HCT116 (cell line): ENCODE data around the gene STX1A. TPM values are rescaled to one million over a fixed set of nuclear protein-coding genes. Genes with fewer than 3 reads are reported as not detected.

Experiments used
- ATAC-seq: fragments of 200-7000 bp; cut with Tn5 transposase; 2 replicates; pipeline ENCODE4 v1.9.1; 2020; ENCODE audit warnings: mild to moderate bottlenecking, moderate library complexity
- BruUV-seq: library from RNA; stranded (reverse); fragments of 400-500 nt; replicated peaks from 2 replicates; lab custom pipeline; 2021; lab: Mats Ljungman, UMichigan
- CTCF ChIA-PET: fragments of 300-600 bp; sonication (Branson Sonifier 250); formaldehyde crosslinking; loops from one replicate; lab custom pipeline; 2021; ENCODE audit warnings: antibody characterized with exemption; lab: Charles Lee
- POLR2A ChIA-PET: fragments of 300-600, 350-600 bp; sonication (Branson Sonifier 250); formaldehyde crosslinking; loops from one replicate; lab custom pipeline; 2021; ENCODE audit warnings: antibody characterized with exemption; lab: Charles Lee
- RAD21 ChIA-PET, 2 experiments: fragments of 300-600 bp; sonication (Branson Sonifier 250); formaldehyde crosslinking; loops; one replicate each; lab custom pipeline; 2023; ENCODE audit warnings: low total read pairs in 2 of 2; ENCODE audit not compliant: uncharacterized antibody in 2 of 2, unreplicated experiment in 2 of 2, low non-redundant PET in 1 of 2; lab: Charles Lee
- DNase-seq: peaks from one replicate; pipeline ENCODE4 v3.0.0-alpha.2; 2010; ENCODE audit warnings: low read depth, low spot score
- H2AFZ ChIP-seq: fragments of 200-600 bp; shearing (Covaris generic), sonication (generic); 2 replicates; pipeline ENCODE4 v1.6.1; 2017; ENCODE audit warnings: low read depth, mixed run types, mixed read lengths, antibody characterized with exemption, low read length; ENCODE audit not compliant: poor library complexity, severe bottlenecking
- H3K27ac ChIP-seq: 2 replicates; pipeline ENCODE4 v1.5.1; 2012; ENCODE audit warnings: low read depth, low read length
- H3K27me3 ChIP-seq: fragments of 200-600 bp; sonication (generic); 2 replicates; pipeline ENCODE4 v1.6.1; 2016; ENCODE audit warnings: mixed run types, low read length, mixed read lengths; ENCODE audit not compliant: insufficient read depth
- H3K36me3 ChIP-seq, 2 experiments: fragments of 200-500 bp in 1 of 2; fragments of 200-600 bp in 1 of 2; sonication (Bioruptor generic) in 1 of 2; sonication (generic) in 1 of 2; 2 replicates each; pipeline versions ENCODE4 v1.5.1 to v1.6.1; 2014 to 2016; ENCODE audit warnings: low read length in 2 of 2, inconsistent platforms in 1 of 2, mixed read lengths in 1 of 2, mixed run types in 1 of 2; ENCODE audit not compliant: insufficient read depth in 2 of 2, control insufficient read depth in 1 of 2
- H3K4me1 ChIP-seq, 2 experiments: fragments of 200-600 bp in 1 of 2; sonication (generic) in 1 of 2; 2 replicates each; pipeline versions ENCODE4 v1.5.1 to v1.6.1; 2012 to 2017; ENCODE audit warnings: low read length in 2 of 2, inconsistent platforms in 1 of 2, mild to moderate bottlenecking in 1 of 2, mixed read lengths in 1 of 2, mixed run types in 1 of 2, moderate library complexity in 1 of 2; ENCODE audit not compliant: insufficient read depth in 2 of 2, control insufficient read depth in 1 of 2
- H3K4me2 ChIP-seq: fragments of 200-600 bp; sonication (generic); 2 replicates; pipeline ENCODE4 v1.6.1; 2017; ENCODE audit warnings: mixed run types, low read length, mixed read lengths
- H3K4me3 ChIP-seq, 2 experiments: fragments of 200-600 bp in 1 of 2; sonication (generic) in 1 of 2; replicated peaks in 1 of 2; 2 replicates each; pipeline ENCODE4 v1.5.1; 2011 to 2016; ENCODE audit warnings: low read length in 2 of 2, control low read depth in 1 of 2, low read depth in 1 of 2, mild to moderate bottlenecking in 1 of 2, mixed read lengths in 1 of 2, mixed run types in 1 of 2
- H3K79me2 ChIP-seq: fragments of 200-600 bp; sonication (generic); 2 replicates; pipeline ENCODE4 v1.6.1; 2017; ENCODE audit warnings: mild to moderate bottlenecking, mixed run types, low read length, moderate library complexity, mixed read lengths; ENCODE audit not compliant: insufficient read depth
- H3K9ac ChIP-seq: fragments of 200-600 bp; sonication (generic); 2 replicates; pipeline ENCODE4 v1.6.1; 2016; ENCODE audit warnings: low read length, mixed read lengths
- H3K9me2 ChIP-seq: fragments of 200-600 bp; sonication (generic), shearing (Covaris generic); 2 replicates; pipeline ENCODE4 v1.6.1; 2017; ENCODE audit warnings: mixed run types, mild to moderate bottlenecking, moderate library complexity; ENCODE audit not compliant: insufficient read depth
- H3K9me3 ChIP-seq, 2 experiments: fragments of 200-500 bp in 1 of 2; fragments of 200-600 bp in 1 of 2; sonication (Bioruptor generic) in 1 of 2; sonication (generic) in 1 of 2; 2 replicates each; pipeline ENCODE4 v1.6.1; 2014 to 2017; ENCODE audit warnings: low read length in 2 of 2, mixed read lengths in 2 of 2, inconsistent platforms in 1 of 2, low read depth in 1 of 2, mild to moderate bottlenecking in 1 of 2, mixed run types in 1 of 2, moderate library complexity in 1 of 2; ENCODE audit not compliant: control insufficient read depth in 1 of 2, insufficient read depth in 1 of 2
- H4K20me1 ChIP-seq: fragments of 200-600 bp; sonication (generic), shearing (Covaris generic); 2 replicates; pipeline ENCODE4 v1.6.1; 2017; ENCODE audit warnings: mixed run types, mild to moderate bottlenecking, moderate library complexity; ENCODE audit not compliant: insufficient read depth
- ATF3 ChIP-seq: IDR thresholded peaks from 2 replicates; pipeline ENCODE4 v1.6.1; 2012
- CBX3 ChIP-seq: IDR thresholded peaks from 2 replicates; pipeline ENCODE4 v1.6.1; 2012; ENCODE audit warnings: low read depth
- CTCF ChIP-seq, 3 experiments: fragments of 200-600 bp in 1 of 3; sonication (generic) in 1 of 3; IDR thresholded peaks in 2 of 3; conservative IDR thresholded peaks in 1 of 3; 2 replicates each; pipeline ENCODE4 v1.5.1; 2012 to 2017; ENCODE audit warnings: low read depth in 2 of 3, low read length in 2 of 3, antibody characterized with exemption in 1 of 3, borderline replicate concordance in 1 of 3, control low read depth in 1 of 3, mild to moderate bottlenecking in 1 of 3, mixed read lengths in 1 of 3, mixed run types in 1 of 3, moderate library complexity in 1 of 3; ENCODE audit not compliant: insufficient read depth in 1 of 3
- RAD21 ChIP-seq: IDR thresholded peaks from 2 replicates; pipeline ENCODE4 v1.6.1; 2012; ENCODE audit warnings: low read depth, mild to moderate bottlenecking
- SRF ChIP-seq: IDR thresholded peaks from 2 replicates; pipeline ENCODE4 v1.6.1; 2012; ENCODE audit warnings: low read depth
- ZBTB33 ChIP-seq: IDR thresholded peaks from 2 replicates; pipeline ENCODE4 v1.6.1; 2011; ENCODE audit warnings: mild to moderate bottlenecking, low read length, moderate library complexity; ENCODE audit not compliant: insufficient replicate concordance; ENCODE audit errors: extremely low read depth
- ZFX ChIP-seq: fragments of 450-650 bp; IDR thresholded peaks from 2 replicates; pipeline ENCODE4 v1.6.1; 2017
- ZNF274 ChIP-seq: fragments of 200-500 bp; sonication (Bioruptor generic); IDR thresholded peaks from 2 replicates; pipeline ENCODE4 v1.6.1; 2014; ENCODE audit warnings: mild to moderate bottlenecking, low read depth, low read length, inconsistent platforms
- intact Hi-C: fragments of 100-400 bp; cut with micrococcal nuclease; formaldehyde crosslinking; loops from 2 replicates; pipeline ENCODE4 v1.10.0; 2022
- total RNA-seq: library from RNA; stranded (reverse); gene quantifications from one replicate; pipeline ENCODE4 v1.2.1, GENCODE V29; 2021; ENCODE audit not compliant: unreplicated experiment
- TF ChIP-seq, protein P1 (sequence below): IDR thresholded peaks from 2 replicates; pipeline ENCODE4 v1.6.1; 2012

STX1A gene
- total RNA-seq, 1 experiment from 2014 or later, result 39.4 TPM

GRCh38 chr7:73669288-73669701 lies 50.2 kb downstream of the STX1A start:
- no peaks in the 10 kb centered on the region; a peak in 1 of 4 replicates for H3K9me3 ChIP-seq
- no peaks in the 10 kb centered on the region for H3K27me3 ChIP-seq
- ATAC-seq, result no peak
- ChIA-PET RAD21 (interaction anchor here in 1 of 2 experiments (1.1 kb wide), 1 partner anchor 62 kb away, joined by 5 read pairs; no protein-coding TSS in a partner anchor), CTCF (interaction anchor here (1.4 to 2.2 kb wide), 3 partner anchors 40 to 63 kb away, joined by 3 to 8 read pairs (median 3); no protein-coding TSS in a partner anchor), POLR2A (interaction anchor here (0.9 to 1.4 kb wide), 3 partner anchors 8 to 45 kb away, joined by 3 to 4 read pairs (median 3); partner anchors contain the start of gene MLXIPL)
- H3K79me2 ChIP-seq, result no peaks in the 10 kb centered on the region
- peaks cover 28 to 39% of the 10 kb centered on the region in 2 experiments for H3K4me1 ChIP-seq
- H3K4me3 ChIP-seq, result no peak overlapping the region; a peak in 1 of 4 replicates
- H3K36me3 ChIP-seq, result peaks cover 0 to 5% of the 10 kb centered on the region in 2 experiments; a peak in 1 of 4 replicates
- no peak overlapping the region for H3K9ac ChIP-seq
- BruUV-seq, result no TSS peak
- H2AFZ ChIP-seq, result no peak overlapping the region
- H3K27ac ChIP-seq, result no peak overlapping the region
- no peak for DNase-seq
- TF ChIP-seq SRF (no peak), RAD21 (no peak)
- TF ChIP-seq, all 23 proteins: peak for 0
- no peaks in the 10 kb centered on the region for H4K20me1 ChIP-seq
- H3K4me2 ChIP-seq, result peak overlapping the region; percentile 95; the same call in 1 of the 2 replicates
- no peaks in the 10 kb centered on the region for H3K9me2 ChIP-seq
- intact Hi-C loops, result loop anchor here (2.0 to 10.0 kb wide), 2 partner anchors 44 to 56 kb away; partner anchors contain the start of gene MLXIPL

- peak overlapping the region; percentile 95 for H3K4me2 ChIP-seq
- peak overlapping the region; percentile 68 to 69 for H3K4me3 ChIP-seq
- peaks cover 32 to 43% of the 10 kb centered on the region in 2 experiments for H3K4me1 ChIP-seq
- ChIA-PET CTCF (interaction anchor here (1.2 to 2.2 kb wide), 4 partner anchors 16 to 62 kb away, joined by 3 to 8 read pairs (median 3); no protein-coding TSS in a partner anchor), POLR2A (interaction anchor here (0.9 to 1.4 kb wide), 3 partner anchors 9 to 44 kb away, joined by 3 to 4 read pairs (median 3); partner anchors contain the start of gene MLXIPL), RAD21 (interaction anchor here in 1 of 2 experiments (1.1 kb wide), 1 partner anchor 62 kb away, joined by 5 read pairs; no protein-coding TSS in a partner anchor)
- no peak for DNase-seq
- no TSS peak for BruUV-seq
- H3K79me2 ChIP-seq, result no peaks in the 10 kb centered on the region
- no peaks in the 10 kb centered on the region for H3K9me2 ChIP-seq
- H3K9me3 ChIP-seq, result no peaks in the 10 kb centered on the region; a peak in 1 of 4 replicates
- no peak overlapping the region for H2AFZ ChIP-seq
- no peaks in the 10 kb centered on the region for H4K20me1 ChIP-seq
- H3K9ac ChIP-seq, result peak overlapping the region; percentile 72
- no peak overlapping the region; the same call in 1 of the 2 replicates for H3K27ac ChIP-seq
- H3K36me3 ChIP-seq, result peaks cover 0 to 5% of the 10 kb centered on the region in 2 experiments; a peak in 1 of 4 replicates
- no peak for ATAC-seq
- H3K27me3 ChIP-seq, result no peaks in the 10 kb centered on the region
- intact Hi-C loops, result loop anchor here (2.0 to 10.0 kb wide), 2 partner anchors 44 to 56 kb away; partner anchors contain the start of gene MLXIPL
- TF ChIP-seq ZBTB33 (no peak), ATF3 (no peak), ZNF274 (no peak), ZFX (no peak), CBX3 (no peak), CTCF (IDR thresholded peaks at IDR 0.05 in 2 of 3, conservative IDR thresholded peaks at IDR 0.05 in 1 of 3; ENCODE audit: borderline replicate concordance in 1 of 3, insufficient read depth in 1 of 3, low read depth in 2 of 3, low read length in 2 of 3) (no peak)
- TF ChIP-seq, protein P1, sequence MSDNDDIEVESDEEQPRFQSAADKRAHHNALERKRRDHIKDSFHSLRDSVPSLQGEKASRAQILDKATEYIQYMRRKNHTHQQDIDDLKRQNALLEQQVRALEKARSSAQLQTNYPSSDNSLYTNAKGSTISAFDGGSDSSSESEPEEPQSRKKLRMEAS, result no peak
Observed at GRCh38 chr7:73668886-73669230, 50.6 kb downstream of the STX1A start.
